Muscle layer of duodenum (tissue), 2 donors: ENCODE data around the gene MAN1C1.

Experiments
- H3K27ac ChIP-seq: one replicate; pipeline ENCODE4 v1.7.0; 2013; ENCODE audit warnings: mild to moderate bottlenecking, low read length
- H3K27me3 ChIP-seq: one replicate; pipeline ENCODE4 v1.7.0; 2013; ENCODE audit warnings: low read depth, mild to moderate bottlenecking, control low read depth, low read length
- H3K36me3 ChIP-seq, 2 donors: one replicate each; pipeline ENCODE4 v1.7.0; 2013; ENCODE audit warnings: low read length in 2 of 2, control low read depth in 1 of 2, mild to moderate bottlenecking in 1 of 2; ENCODE audit not compliant: insufficient read depth in 2 of 2, control insufficient read depth in 1 of 2
- H3K4me1 ChIP-seq, 2 donors: one replicate each; pipeline ENCODE4 v1.7.0; 2013; ENCODE audit warnings: low read length in 2 of 2, mild to moderate bottlenecking in 2 of 2, control low read depth in 1 of 2, moderate library complexity in 1 of 2; ENCODE audit not compliant: insufficient read depth in 2 of 2, control insufficient read depth in 1 of 2
- H3K4me3 ChIP-seq, 2 donors: one replicate each; pipeline ENCODE4 v1.7.0; 2013; ENCODE audit warnings: low read length in 2 of 2, low read depth in 1 of 2, mild to moderate bottlenecking in 1 of 2
- H3K9me3 ChIP-seq, 2 donors: one replicate each; pipeline ENCODE4 v1.7.0; 2013; ENCODE audit warnings: low read length in 2 of 2, control low read depth in 1 of 2, mild to moderate bottlenecking in 1 of 2; ENCODE audit not compliant: control insufficient read depth in 1 of 2
- donor health status: healthy.

Gene MAN1C1

DNA sequence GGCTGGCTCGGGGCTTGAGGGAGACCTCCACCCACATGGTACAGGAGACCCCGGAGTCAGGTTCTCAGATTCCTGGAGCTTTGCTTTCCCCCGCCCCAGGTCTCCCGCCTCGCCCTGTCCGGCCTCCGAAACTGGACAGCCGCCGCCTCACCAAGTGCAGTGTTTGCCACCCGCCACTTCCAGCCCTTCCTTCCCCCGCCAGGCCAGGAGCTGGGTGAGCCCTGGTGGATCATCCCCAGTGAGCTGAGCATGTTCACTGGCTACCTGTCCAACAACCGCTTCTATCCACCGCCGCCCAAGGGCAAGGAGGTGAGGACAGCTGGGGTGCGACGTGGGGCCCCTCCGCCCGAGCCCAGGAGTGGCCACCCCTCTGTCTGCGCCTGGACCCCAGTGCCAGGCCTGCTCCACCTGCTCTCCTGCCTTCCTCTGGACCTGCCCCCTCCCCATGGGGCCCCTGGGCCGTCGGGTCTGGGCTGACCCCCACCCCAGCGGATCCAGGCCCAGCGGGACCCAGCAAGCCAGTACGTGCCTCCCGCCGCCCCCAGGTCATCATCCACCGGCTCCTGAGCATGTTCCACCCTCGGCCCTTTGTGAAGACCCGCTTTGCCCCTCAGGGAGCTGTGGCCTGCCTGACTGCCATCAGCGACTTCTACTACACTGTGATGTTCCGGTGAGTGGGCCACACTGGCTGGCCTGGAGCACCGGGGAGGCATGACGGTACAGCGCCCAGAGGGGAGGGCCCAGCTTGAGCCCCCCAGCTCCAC lies 192.1 kb downstream of the MAN1C1 start:
- Histone ChIP-seq H3K4me1 (peaks cover 0 to 26% of the 10 kb centered on the region in 2 donors), H3K4me3 (no peak overlapping the region), H3K9me3 (no peaks in the 10 kb centered on the region), H3K36me3 (peaks cover 14 to 50% of the 10 kb centered on the region in 2 donors), H3K27ac (no peak overlapping the region), H3K27me3 (no peaks in the 10 kb centered on the region)

DNA sequence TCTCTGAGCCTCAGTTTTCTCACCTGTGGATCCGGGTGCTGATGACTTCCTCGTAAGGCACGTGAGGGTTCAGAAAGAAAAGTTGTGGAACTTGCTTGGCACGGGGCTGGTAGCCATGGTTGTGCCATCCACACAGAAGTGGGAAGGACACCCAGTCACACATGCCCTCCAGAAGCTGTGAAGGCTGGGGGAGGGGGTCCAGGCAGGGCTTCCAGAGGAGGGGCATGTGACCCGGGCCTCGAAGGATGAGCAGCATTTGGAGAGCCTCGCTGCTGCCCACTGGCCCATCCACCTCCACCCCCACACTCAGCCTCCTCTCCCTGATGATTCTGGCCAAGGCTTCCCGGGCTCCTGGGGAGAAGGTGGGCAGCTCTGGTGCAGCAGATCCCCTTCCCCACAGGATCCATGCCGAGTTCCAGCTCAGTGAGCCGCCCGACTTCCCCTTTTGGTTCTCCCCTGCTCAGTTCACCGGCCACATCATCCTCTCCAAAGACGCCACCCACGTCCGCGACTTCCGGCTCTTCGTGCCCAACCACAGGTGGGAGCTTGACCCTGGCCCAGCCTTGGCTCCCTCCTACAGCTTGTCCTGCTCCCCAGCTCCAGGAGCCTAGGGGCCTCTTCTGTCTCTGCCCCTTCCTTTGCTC lies 192.8 kb downstream of the MAN1C1 start:
- no peak overlapping the region for H3K27ac ChIP-seq
- peaks cover 14 to 57% of the 10 kb centered on the region in 2 donors for H3K36me3 ChIP-seq
- no peak overlapping the region for H3K4me3 ChIP-seq
- H3K9me3 ChIP-seq: no peaks in the 10 kb centered on the region
- peaks cover 0 to 21% of the 10 kb centered on the region in 2 donors for H3K4me1 ChIP-seq
- no peaks in the 10 kb centered on the region for H3K27me3 ChIP-seq

DNA sequence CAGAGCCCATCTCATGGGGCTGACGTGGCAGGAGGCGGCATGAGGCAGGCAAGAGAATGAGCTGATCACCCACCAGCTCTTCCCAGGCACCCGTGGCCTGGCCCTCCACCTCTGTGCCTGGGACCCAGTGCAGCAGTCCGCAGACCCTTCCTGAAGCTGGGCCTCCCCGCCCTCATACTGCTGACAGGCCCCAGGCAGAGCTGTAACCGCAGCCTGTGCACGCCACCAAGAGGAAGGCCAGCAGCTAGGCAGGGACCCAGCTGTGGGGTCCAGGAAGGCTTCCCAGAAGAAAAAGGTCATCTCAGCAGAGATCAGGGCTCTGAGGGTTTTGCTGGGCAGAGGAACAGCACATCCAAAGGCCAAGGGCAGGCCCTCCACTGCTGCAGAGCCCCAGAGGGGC lies 193.3 kb downstream of the MAN1C1 start:
- no peak overlapping the region for H3K27ac ChIP-seq
- no peak overlapping the region for H3K4me3 ChIP-seq
- no peaks in the 10 kb centered on the region for H3K27me3 ChIP-seq
- H3K4me1 ChIP-seq: peaks cover 0 to 21% of the 10 kb centered on the region in 2 donors
- H3K36me3 ChIP-seq: peaks cover 14 to 62% of the 10 kb centered on the region in 2 donors
- H3K9me3 ChIP-seq: no peaks in the 10 kb centered on the region

DNA sequence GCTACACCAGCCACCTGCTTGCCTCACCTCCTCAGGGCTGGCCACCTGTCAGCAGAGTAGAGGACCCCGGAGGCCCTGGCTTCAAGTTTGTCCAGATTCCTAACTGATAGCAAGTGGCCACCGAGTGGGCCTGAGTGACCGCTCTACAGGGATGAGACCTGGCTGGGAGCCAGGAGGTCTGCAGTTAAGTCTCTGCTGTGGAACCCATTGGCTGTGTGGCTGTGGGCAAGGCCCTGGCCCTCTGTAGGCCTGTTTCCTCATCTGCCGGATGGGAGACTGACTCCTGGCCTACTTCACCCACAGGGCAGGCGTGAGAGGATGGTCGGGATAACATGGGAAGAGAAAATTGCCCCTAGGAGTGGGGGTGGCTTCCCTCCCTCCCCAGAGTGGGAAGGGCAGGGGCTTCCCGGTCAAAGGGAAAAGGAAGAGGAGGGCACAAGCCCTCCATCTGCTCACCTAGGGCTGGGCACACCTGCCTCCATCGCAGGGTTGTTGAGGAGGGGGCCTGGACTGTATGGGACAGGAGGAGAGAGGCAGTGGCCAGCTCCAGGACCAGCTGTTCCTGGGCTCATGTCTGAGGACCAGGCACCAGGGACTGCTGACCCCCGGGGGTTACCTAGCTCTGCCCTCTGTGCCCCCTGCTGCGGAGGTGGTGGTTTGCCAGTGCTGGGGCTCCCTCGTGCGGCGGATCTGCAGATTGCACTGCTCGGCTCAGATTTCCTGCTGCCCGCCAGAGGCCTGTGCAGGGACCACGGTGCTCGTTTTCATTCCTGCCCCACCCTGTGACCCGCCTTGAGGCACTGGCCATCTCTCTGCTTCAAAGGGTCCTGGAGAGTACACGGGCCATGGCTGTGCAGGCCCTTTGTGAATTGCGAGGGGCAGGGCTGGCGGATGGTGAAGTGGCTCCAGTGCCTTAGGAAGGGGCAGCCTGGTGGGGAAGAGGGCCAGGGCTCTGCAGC lies 194.0 kb downstream of the MAN1C1 start:
- H3K4me3 ChIP-seq: no peak overlapping the region
- peaks cover 0 to 20% of the 10 kb centered on the region in 2 donors for H3K4me1 ChIP-seq
- H3K9me3 ChIP-seq: no peaks in the 10 kb centered on the region
- no peaks in the 10 kb centered on the region for H3K27me3 ChIP-seq
- peaks cover 17 to 62% of the 10 kb centered on the region in 2 donors for H3K36me3 ChIP-seq
- H3K27ac ChIP-seq: no peak overlapping the region

DNA sequence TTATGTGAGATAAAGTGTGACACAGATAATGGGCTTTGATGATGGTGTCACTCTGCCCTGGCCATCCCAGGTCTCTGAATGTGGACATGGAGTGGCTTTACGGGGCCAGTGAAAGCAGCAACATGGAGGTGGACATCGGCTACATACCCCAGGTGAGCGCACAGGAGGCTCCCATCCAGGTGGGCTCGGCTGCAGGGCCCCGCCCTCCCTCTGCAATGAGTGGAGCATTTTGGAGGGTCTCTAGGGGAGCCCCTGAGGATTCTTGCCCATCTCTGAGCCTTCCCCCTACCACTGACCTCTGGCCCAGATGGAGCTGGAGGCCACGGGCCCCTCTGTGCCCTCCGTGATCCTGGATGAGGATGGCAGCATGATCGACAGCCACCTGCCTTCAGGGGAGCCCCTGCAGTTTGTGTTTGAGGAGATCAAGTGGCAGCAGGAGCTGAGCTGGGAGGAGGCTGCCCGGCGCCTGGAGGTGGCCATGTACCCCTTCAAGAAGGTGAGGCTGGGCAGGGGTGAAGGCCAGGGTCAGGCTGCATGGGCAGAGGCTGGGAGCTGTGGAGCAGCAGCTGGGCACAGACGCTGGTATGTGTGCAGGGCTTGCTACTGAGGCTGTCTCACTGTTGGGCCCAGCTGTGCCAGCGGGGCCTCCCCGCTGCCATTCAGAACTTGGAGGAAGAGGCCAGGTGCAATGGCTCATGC lies 194.9 kb downstream of the MAN1C1 start:
- Histone ChIP-seq H3K4me3 (no peak overlapping the region), H3K36me3 (peaks cover 23 to 64% of the 10 kb centered on the region in 2 donors), H3K9me3 (no peaks in the 10 kb centered on the region), H3K27me3 (no peaks in the 10 kb centered on the region), H3K4me1 (peaks cover 0 to 11% of the 10 kb centered on the region in 2 donors), H3K27ac (no peak overlapping the region)

DNA sequence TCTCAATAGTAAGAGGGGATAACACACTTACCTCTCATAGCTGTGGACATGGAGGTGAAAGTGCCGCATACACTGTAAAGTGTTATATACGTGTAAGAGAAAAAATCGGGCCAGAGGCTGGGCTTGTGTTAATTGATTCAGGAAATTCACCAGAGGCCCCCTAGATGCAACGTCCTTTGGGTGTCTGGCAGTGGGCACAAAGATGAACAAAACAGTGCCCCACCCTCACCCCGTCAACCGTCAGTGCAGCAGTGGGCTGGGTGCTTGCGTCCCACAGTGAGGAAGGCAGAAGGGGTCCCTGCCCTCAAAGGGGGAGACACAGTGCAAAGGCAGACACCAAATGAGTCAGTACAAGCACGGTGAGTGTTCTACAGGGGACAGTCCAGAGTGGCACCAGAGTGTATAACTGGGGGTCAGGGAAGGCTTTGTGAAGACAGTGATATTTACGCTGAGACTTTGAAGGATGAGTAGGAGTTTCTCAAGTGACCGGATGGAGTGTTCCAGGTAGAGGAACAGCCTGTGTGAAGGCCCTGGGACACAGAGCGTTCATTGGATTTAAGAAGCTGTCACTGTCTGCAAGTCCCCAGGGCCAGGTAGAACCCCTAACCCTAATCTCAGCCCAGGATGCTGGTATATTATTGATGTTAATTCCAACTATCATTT lies 196.6 kb downstream of the MAN1C1 start:
- Histone ChIP-seq H3K36me3 (peaks cover 18 to 58% of the 10 kb centered on the region in 2 donors), H3K27ac (no peak overlapping the region), H3K4me3 (no peak overlapping the region), H3K27me3 (no peaks in the 10 kb centered on the region), H3K9me3 (no peaks in the 10 kb centered on the region), H3K4me1 (peaks cover 0 to 10% of the 10 kb centered on the region in 2 donors)

DNA sequence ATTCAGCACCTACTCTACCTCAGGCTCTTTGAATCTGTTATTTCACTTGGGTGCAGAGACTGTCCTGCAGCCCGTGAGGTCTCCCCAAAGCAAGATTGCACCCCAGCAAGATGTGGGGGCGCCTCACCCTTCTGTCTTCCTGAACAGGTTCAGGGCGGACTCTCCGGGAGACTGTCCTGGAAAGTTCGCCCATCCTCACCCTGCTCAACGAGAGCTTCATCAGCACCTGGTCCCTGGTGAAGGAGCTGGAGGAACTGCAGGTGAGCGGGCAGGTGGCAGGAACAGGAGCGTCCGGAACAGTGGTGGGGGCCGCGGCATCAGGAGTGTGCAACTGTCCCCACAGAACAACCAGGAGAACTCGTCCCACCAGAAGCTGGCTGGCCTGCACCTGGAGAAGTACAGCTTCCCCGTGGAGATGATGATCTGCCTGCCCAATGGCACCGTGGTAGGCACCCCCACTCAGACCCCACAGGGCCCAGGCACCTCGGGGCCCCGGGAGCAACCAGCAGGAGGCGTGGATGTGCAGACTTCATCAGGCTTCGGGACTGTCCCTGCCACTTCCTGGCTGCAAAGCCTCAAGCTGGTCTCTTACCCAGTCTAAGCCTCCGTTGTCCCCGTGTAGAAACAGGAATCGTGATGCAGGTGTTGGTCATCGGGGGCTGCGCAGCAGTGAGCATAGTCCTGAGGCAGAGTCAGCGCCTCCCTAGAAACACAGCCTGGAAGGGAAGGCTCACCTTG lies 197.3 kb downstream of the MAN1C1 start:
- Histone ChIP-seq H3K36me3 (peaks cover 18 to 52% of the 10 kb centered on the region in 2 donors), H3K27me3 (no peaks in the 10 kb centered on the region), H3K4me1 (peaks cover 1 to 17% of the 10 kb centered on the region in 2 donors), H3K4me3 (no peak overlapping the region), H3K27ac (no peak overlapping the region), H3K9me3 (no peaks in the 10 kb centered on the region)

DNA sequence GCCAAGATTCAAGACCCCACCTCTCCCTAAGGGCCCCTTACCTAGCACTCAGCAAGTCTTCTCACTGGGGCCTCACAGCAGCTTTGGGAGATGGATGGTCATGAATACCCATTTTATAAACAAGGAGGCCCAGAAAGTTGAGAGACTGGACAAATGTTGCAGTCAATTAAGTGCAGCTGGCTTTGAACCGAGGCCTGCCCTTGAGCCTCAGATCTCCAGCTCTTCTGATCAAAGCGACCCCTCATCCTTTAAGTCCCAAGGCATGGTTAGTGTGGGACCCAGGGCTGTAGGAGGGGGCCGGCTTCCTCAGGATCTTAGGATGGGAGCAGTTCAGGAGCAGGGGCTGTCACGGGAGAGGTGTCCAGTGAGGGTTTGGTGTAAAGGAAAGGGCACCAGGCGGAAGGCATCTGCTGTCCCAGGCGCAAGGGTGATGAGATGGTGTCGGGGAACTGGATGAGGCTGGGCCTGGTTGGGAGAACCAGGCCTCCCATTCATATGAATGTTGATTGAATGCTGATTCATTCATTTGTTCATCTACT lies 198.0 kb downstream of the MAN1C1 start:
- Histone ChIP-seq H3K4me1 (peaks cover 4 to 19% of the 10 kb centered on the region in 2 donors), H3K36me3 (peaks cover 18 to 45% of the 10 kb centered on the region in 2 donors), H3K4me3 (no peak overlapping the region), H3K27ac (no peak overlapping the region), H3K27me3 (no peaks in the 10 kb centered on the region), H3K9me3 (no peaks in the 10 kb centered on the region)

DNA sequence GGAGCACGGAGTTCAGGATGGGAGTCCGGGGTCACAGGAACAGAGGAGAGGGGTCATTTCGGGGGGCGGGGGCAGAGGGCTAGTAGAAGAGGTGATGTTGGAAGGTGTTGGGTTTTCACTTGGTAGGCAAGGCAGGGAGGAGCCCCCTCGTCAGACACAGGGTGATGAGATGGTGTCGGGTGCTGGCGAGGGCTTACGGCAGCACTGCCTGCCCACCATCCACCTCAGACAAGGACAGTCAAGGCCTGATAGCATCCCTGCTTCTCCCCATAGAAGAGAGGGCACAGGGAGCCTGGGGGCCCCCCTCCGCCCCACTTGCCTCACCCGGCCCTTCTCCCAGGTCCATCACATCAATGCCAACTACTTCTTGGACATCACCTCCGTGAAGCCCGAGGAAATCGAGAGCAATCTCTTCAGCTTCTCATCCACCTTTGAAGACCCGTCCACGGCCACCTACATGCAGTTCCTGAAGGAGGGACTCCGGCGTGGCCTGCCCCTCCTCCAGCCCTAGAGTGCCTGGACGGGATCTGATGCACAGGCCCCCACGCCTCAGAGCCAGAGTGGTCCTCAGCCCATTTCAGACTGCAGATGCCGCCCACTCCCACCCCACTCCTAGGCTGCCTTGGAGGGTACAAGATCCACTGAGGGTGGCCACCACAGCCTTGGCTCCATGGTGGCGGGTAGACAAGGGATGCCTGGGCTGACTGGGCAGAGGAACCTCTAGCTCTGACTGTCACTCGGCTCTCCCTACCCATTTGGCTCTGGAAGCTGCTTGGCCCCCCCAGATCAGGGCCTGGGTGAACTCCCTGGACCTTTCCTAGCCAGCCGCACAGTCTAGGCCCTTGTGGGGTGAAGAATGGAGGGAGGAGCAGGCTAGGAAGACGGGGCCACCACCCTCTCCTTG lies 198.9 kb downstream of the MAN1C1 start:
- H3K9me3 ChIP-seq: no peaks in the 10 kb centered on the region

More for the DNA sequence above, 198.9 kb downstream of the MAN1C1 start:
- H3K27ac ChIP-seq: no peak overlapping the region
- peaks cover 4 to 16% of the 10 kb centered on the region in 2 donors for H3K4me1 ChIP-seq
- peaks cover 14 to 39% of the 10 kb centered on the region in 2 donors for H3K36me3 ChIP-seq
- no peak overlapping the region for H3K4me3 ChIP-seq
- no peaks in the 10 kb centered on the region for H3K27me3 ChIP-seq
